NCI-H128 (cell line): Measurements from ENCODE around the gene DNAAF5.
A peak's percentile ranks its signal among the peaks of the same experiment; 100 is the strongest.

Experiments
- DNase-seq: peaks from one replicate; lab custom pipeline; 2025; ENCODE audit not compliant: unreplicated experiment; lab: John Stamatoyannopoulos, UW

The DNAAF5 gene

GRCh38 chr7:726084-726853 is at the start of gene DNAAF5:
TSS of gene DNAAF5 (plus strand) at chr7:726699. CDS start at chr7:726721, 22 bp downstream.
- peak; percentile 45 for DNase-seq

GRCh38 chr7:676972-677385 is 49.5 kb upstream of the DNAAF5 start:
- DNase-seq, result no peak

- DNase-seq, result no peak
Observed at GRCh38 chr7:680411-681127, 45.9 kb upstream of the DNAAF5 start.

GRCh38 chr7:681551-682307 is 44.8 kb upstream of the DNAAF5 start:
- no peak for DNase-seq

GRCh38 chr7:682810-683209 is 43.7 kb upstream of the DNAAF5 start:
- DNase-seq, result no peak

GRCh38 chr7:683526-684205 is 42.8 kb upstream of the DNAAF5 start:
- DNase-seq, result no peak

GRCh38 chr7:684416-684815 is 42.1 kb upstream of the DNAAF5 start:
- DNase-seq, result no peak

- no peak for DNase-seq
Observed at GRCh38 chr7:685540-685939, 41.0 kb upstream of the DNAAF5 start.

GRCh38 chr7:690478-691360 is 35.8 kb upstream of the DNAAF5 start:
- DNase-seq, result no peak

- no peak for DNase-seq
Observed at GRCh38 chr7:691361-692045, 35.0 kb upstream of the DNAAF5 start.

GRCh38 chr7:693280-693679 is 33.2 kb upstream of the DNAAF5 start:
- no peak for DNase-seq

- no peak for DNase-seq
Observed at GRCh38 chr7:696426-696811, 30.1 kb upstream of the DNAAF5 start.

GRCh38 chr7:696812-697551 is 29.5 kb upstream of the DNAAF5 start:
- DNase-seq, result no peak

GRCh38 chr7:698515-699475 is 27.7 kb upstream of the DNAAF5 start:
- DNase-seq, result no peak

GRCh38 chr7:699476-700170 is 26.9 kb upstream of the DNAAF5 start:
- no peak for DNase-seq

GRCh38 chr7:701086-701671 is 25.3 kb upstream of the DNAAF5 start:
- DNase-seq, result no peak

GRCh38 chr7:703049-703448 is 23.4 kb upstream of the DNAAF5 start:
- DNase-seq, result no peak
